Mesenchymal stem cell (in vitro differentiated cells and primary cell): ENCODE measurements around the gene ATP10A.

Experiments
- DNase-seq: peaks from one replicate; pipeline ENCODE4 v3.0.0-alpha.2; 2013
- H2AFZ ChIP-seq: one replicate; pipeline ENCODE4 v1.6.1; 2013; ENCODE audit warnings: low read depth, mild to moderate bottlenecking, control low read depth, inconsistent platforms, low read length, moderate library complexity
- H2AK5ac ChIP-seq: 2 replicates; pipeline ENCODE4 v1.6.1; 2013; ENCODE audit warnings: low read length, moderate library complexity, mild to moderate bottlenecking, inconsistent platforms; ENCODE audit not compliant: severe bottlenecking
- H2BK120ac ChIP-seq: one replicate; pipeline ENCODE4 v1.6.1; 2013; ENCODE audit warnings: low read depth, mild to moderate bottlenecking, inconsistent platforms, low read length, moderate library complexity
- H2BK12ac ChIP-seq, 2 experiments: one replicate each; pipeline ENCODE4 v1.6.1; 2013; ENCODE audit warnings: inconsistent platforms in 2 of 2, low read length in 2 of 2, mild to moderate bottlenecking in 2 of 2, moderate library complexity in 2 of 2, control low read depth in 1 of 2
- H2BK15ac ChIP-seq: one replicate; pipeline ENCODE4 v1.6.1; 2013; ENCODE audit warnings: mild to moderate bottlenecking, low read depth, inconsistent platforms; ENCODE audit not compliant: poor library complexity, severe bottlenecking
- H2BK5ac ChIP-seq: 2 replicates; pipeline ENCODE4 v1.6.1; 2013; ENCODE audit warnings: low read depth, mild to moderate bottlenecking, low read length, control low read depth, inconsistent platforms; ENCODE audit not compliant: poor library complexity, severe bottlenecking
- H3K14ac ChIP-seq, 2 experiments: one replicate each; pipeline ENCODE4 v1.6.1; 2013; ENCODE audit warnings: inconsistent platforms in 2 of 2, low read length in 2 of 2, control low read depth in 1 of 2, mild to moderate bottlenecking in 1 of 2, moderate library complexity in 1 of 2
- H3K18ac ChIP-seq, 2 experiments: one replicate each; pipeline ENCODE4 v1.6.1; 2013; ENCODE audit warnings: inconsistent platforms in 2 of 2, low read length in 2 of 2, control low read depth in 1 of 2, low read depth in 1 of 2, mild to moderate bottlenecking in 1 of 2
- H3K23ac ChIP-seq, 2 experiments: one replicate each; pipeline ENCODE4 v1.6.1; 2013; ENCODE audit warnings: inconsistent platforms in 2 of 2, low read length in 2 of 2, mild to moderate bottlenecking in 2 of 2, moderate library complexity in 2 of 2, control low read depth in 1 of 2
- H3K27ac ChIP-seq: 2 replicates; pipeline ENCODE4 v1.5.1; 2013; ENCODE audit warnings: mild to moderate bottlenecking, moderate library complexity, low read length, control low read depth, inconsistent platforms; ENCODE audit not compliant: poor library complexity, severe bottlenecking
- H3K27me3 ChIP-seq, 2 experiments: 2 replicates each; pipeline versions ENCODE4 v1.6.1 to v1.7.0; 2013; ENCODE audit warnings: low read length in 2 of 2, mild to moderate bottlenecking in 2 of 2, moderate library complexity in 2 of 2, control low read depth in 1 of 2, inconsistent platforms in 1 of 2; ENCODE audit not compliant: control insufficient read depth in 1 of 2, insufficient read depth in 1 of 2
- H3K36me3 ChIP-seq, 2 experiments: 2 replicates each; pipeline versions ENCODE4 v1.6.1 to v1.7.0; 2013; ENCODE audit warnings: low read length in 2 of 2, control low read depth in 1 of 2, inconsistent platforms in 1 of 2, low read depth in 1 of 2, mild to moderate bottlenecking in 1 of 2; ENCODE audit not compliant: insufficient read depth in 2 of 2, control insufficient read depth in 1 of 2
- H3K4ac ChIP-seq, 2 experiments: one replicate each; pipeline ENCODE4 v1.6.1; 2013; ENCODE audit warnings: inconsistent platforms in 2 of 2, low read length in 2 of 2, mild to moderate bottlenecking in 2 of 2, moderate library complexity in 2 of 2, control low read depth in 1 of 2, low read depth in 1 of 2
- H3K4me1 ChIP-seq: 2 replicates; pipeline ENCODE4 v1.6.1; 2013; ENCODE audit warnings: low read depth, low read length, control low read depth; ENCODE audit not compliant: control insufficient read depth, insufficient read depth
- H3K4me2 ChIP-seq: 2 replicates; pipeline ENCODE4 v1.6.1; 2013; ENCODE audit warnings: low read length, mild to moderate bottlenecking, inconsistent platforms; ENCODE audit not compliant: poor library complexity, severe bottlenecking
- H3K4me3 ChIP-seq, 2 experiments: 2 replicates each; pipeline versions ENCODE4 v1.5.1 to v1.7.0; 2013; ENCODE audit warnings: low read length in 2 of 2, mild to moderate bottlenecking in 2 of 2, control low read depth in 1 of 2, low read depth in 1 of 2; ENCODE audit not compliant: insufficient read depth in 1 of 2
- H3K79me1 ChIP-seq: replicated peaks from 2 replicates; pipeline ENCODE4 v1.6.1; 2013; ENCODE audit warnings: mild to moderate bottlenecking, control low read depth, low read length, inconsistent platforms; ENCODE audit not compliant: poor library complexity, severe bottlenecking
- H3K9ac ChIP-seq: 2 replicates; pipeline ENCODE4 v1.7.0; 2013; ENCODE audit warnings: mild to moderate bottlenecking, low read length, moderate library complexity
- H3K9me3 ChIP-seq: 2 replicates; pipeline ENCODE4 v1.7.0; 2013; ENCODE audit warnings: mild to moderate bottlenecking, low read length; ENCODE audit not compliant: control insufficient read depth
- H4K8ac ChIP-seq: one replicate; pipeline ENCODE4 v1.6.1; 2013; ENCODE audit warnings: inconsistent platforms, mild to moderate bottlenecking, low read length, moderate library complexity
- H4K91ac ChIP-seq: one replicate; pipeline ENCODE4 v1.6.1; 2013; ENCODE audit warnings: mild to moderate bottlenecking, low read length, inconsistent platforms
- WGBS: methylation state at CpG from one replicate; pipeline ENCODE4 v1.1.7; 2013; ENCODE audit warnings: mixed read lengths; 5-methylcytosine and 5-hydroxymethylcytosine counted together

The ATP10A gene

GRCh38 chr15:25860885-25861866, 2.0 kb downstream of the ATP10A start:
- Histone ChIP-seq H3K18ac (no peak overlapping the region), H3K27me3 (peaks cover 0 to 11% of the 10 kb centered on the region in 2 experiments), H3K79me1 (peaks cover 15% of the 10 kb centered on the region), H2AK5ac (no peak overlapping the region), H3K23ac (no peak overlapping the region), H3K14ac (no peak overlapping the region), H2BK5ac (no peak overlapping the region), H3K4me2 (peak overlapping the region; percentile 92), H3K36me3 (peaks cover 0 to 10% of the 10 kb centered on the region in 2 experiments), H2BK120ac (no peak overlapping the region), H3K27ac (no peak overlapping the region), H3K4me3 (peak overlapping the region in 1 of 2 experiments; percentile 80), H2BK15ac (no peak overlapping the region), H3K9me3 (no peaks in the 10 kb centered on the region), H2BK12ac (no peak overlapping the region), H3K4ac (no peak overlapping the region), H4K8ac (no peak overlapping the region), H3K4me1 (peaks cover 39% of the 10 kb centered on the region), H3K9ac (peak overlapping the region; percentile 57), H2AFZ (no peak overlapping the region), H4K91ac (no peak overlapping the region)
- 80% methylated on average over 20 of the region's 20 CpGs for WGBS
- no peak for DNase-seq

DNA sequence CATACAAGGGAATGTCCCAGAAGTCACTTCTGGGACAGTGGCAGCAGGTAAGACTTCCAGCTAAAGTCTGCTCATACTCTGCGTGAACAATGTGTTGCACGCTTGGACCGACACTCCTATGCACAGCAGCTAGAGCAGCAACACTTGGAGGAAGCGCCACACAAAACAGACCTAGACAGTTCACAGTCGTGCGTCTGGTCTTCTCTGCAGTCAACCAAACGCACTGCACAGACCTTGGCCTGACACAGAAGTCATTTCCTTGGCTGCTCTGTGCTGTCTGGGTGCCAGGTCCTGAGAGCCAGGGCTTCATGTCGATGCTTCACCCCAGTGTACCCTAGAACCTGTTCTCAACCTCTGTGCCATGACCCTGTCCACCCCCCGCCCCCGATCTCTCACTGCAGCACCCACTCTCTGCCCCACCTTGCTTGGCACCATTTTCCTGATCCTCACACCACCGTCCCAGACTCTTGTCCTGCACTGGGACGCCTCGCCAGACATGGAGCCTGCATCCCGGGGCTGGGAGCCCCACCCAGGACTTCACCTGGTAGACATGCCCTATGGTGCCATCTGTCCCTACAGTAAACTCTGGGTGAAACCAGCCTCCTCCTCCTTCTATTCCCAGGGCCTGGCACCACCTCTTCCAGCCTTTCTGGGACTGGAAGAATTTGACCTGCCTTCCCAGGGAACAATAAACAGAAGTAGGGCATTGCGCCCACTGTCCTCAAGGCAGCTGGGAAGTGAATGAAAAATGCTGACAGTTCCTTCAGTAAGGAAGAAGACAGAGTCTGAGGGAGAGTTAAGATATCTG, 3.1 kb downstream of the ATP10A start:
- no peak overlapping the region for H3K4me2 ChIP-seq

GRCh38 chr15:25858952-25859760, 4.0 kb downstream of the ATP10A start:
- H3K4me3 ChIP-seq: no peak overlapping the region
- no peak overlapping the region for H3K18ac ChIP-seq
- H3K9ac ChIP-seq: no peak overlapping the region
- no peak overlapping the region for H2AFZ ChIP-seq
- H3K27me3 ChIP-seq: peaks cover 0 to 7% of the 10 kb centered on the region in 2 experiments
- H4K91ac ChIP-seq: no peak overlapping the region
- no peak overlapping the region for H3K27ac ChIP-seq
- DNase-seq: no peak
- H3K4ac ChIP-seq: no peak overlapping the region
- no peak overlapping the region for H2BK5ac ChIP-seq
- no peak overlapping the region for H2BK15ac ChIP-seq
- H2BK120ac ChIP-seq: no peak overlapping the region
- H3K4me2 ChIP-seq: no peak overlapping the region
- no peaks in the 10 kb centered on the region for H3K9me3 ChIP-seq
- WGBS: 75% methylated on average over 10 of the region's 13 CpGs
- no peak overlapping the region for H2BK12ac ChIP-seq
- H2AK5ac ChIP-seq: no peak overlapping the region
- H4K8ac ChIP-seq: no peak overlapping the region
- no peak overlapping the region for H3K14ac ChIP-seq
- H3K36me3 ChIP-seq: peaks cover 0 to 10% of the 10 kb centered on the region in 2 experiments
- peaks cover 30% of the 10 kb centered on the region for H3K4me1 ChIP-seq
- peaks cover 15% of the 10 kb centered on the region for H3K79me1 ChIP-seq
- H3K23ac ChIP-seq: no peak overlapping the region

More for the DNA sequence above, 3.1 kb downstream of the ATP10A start:
- Histone ChIP-seq H2BK120ac (no peak overlapping the region), H3K9ac (no peak overlapping the region), H3K14ac (no peak overlapping the region), H3K27ac (no peak overlapping the region), H2BK12ac (no peak overlapping the region), H2AK5ac (no peak overlapping the region), H2BK5ac (no peak overlapping the region), H3K4me3 (no peak overlapping the region), H2AFZ (no peak overlapping the region), H3K36me3 (peaks cover 0 to 10% of the 10 kb centered on the region in 2 experiments), H3K27me3 (peaks cover 0 to 10% of the 10 kb centered on the region in 2 experiments), H3K9me3 (no peaks in the 10 kb centered on the region), H2BK15ac (no peak overlapping the region), H3K79me1 (peaks cover 15% of the 10 kb centered on the region), H3K4me1 (peaks cover 36% of the 10 kb centered on the region), H3K23ac (no peak overlapping the region), H4K8ac (no peak overlapping the region), H4K91ac (no peak overlapping the region), H3K4ac (no peak overlapping the region), H3K18ac (no peak overlapping the region)
- WGBS: 88% methylated on average over 15 of the region's 15 CpGs
- no peak for DNase-seq
